OCI-LY1 (cell line): ENCODE results near the gene GABRD.

Experiments used
- H2AFZ ChIP-seq: fragments of 200-600 bp; sonication (generic), shearing (Covaris generic); 2 replicates; pipeline ENCODE4 v1.6.0; 2014; ENCODE audit warnings: antibody characterized with exemption, mild to moderate bottlenecking, low read length
- H3F3A ChIP-seq: fragments of 200-600 bp; sonication (generic), shearing (Covaris generic); 2 replicates; pipeline ENCODE4 v1.6.0; 2014; ENCODE audit warnings: mild to moderate bottlenecking, antibody characterized with exemption, low read length, moderate library complexity; ENCODE audit not compliant: insufficient read depth
- H3K27ac ChIP-seq: fragments of 200-600 bp; sonication (generic); 2 replicates; pipeline ENCODE4 v1.5.1; 2014; ENCODE audit warnings: low read length, mixed run types, mild to moderate bottlenecking, low read depth; ENCODE audit not compliant: poor library complexity, severe bottlenecking
- H3K27me3 ChIP-seq: fragments of 200-600 bp; sonication (generic); 2 replicates; pipeline ENCODE4 v1.6.0; 2014; ENCODE audit warnings: antibody characterized with exemption, mild to moderate bottlenecking, low read length, moderate library complexity; ENCODE audit not compliant: insufficient read depth
- H3K36me3 ChIP-seq: fragments of 200-600 bp; sonication (generic); 2 replicates; pipeline ENCODE4 v1.6.1; 2014; ENCODE audit warnings: mild to moderate bottlenecking, antibody characterized with exemption, low read length, moderate library complexity, mixed read lengths; ENCODE audit not compliant: insufficient read depth
- H3K4me1 ChIP-seq: fragments of 200-600 bp; sonication (generic); 2 replicates; pipeline ENCODE4 v1.5.1; 2014; ENCODE audit warnings: mild to moderate bottlenecking, low read length, moderate library complexity; ENCODE audit not compliant: insufficient read depth, severe bottlenecking
- H3K4me2 ChIP-seq: fragments of 200-600 bp; sonication (generic), shearing (Covaris generic); 2 replicates; pipeline ENCODE4 v1.6.1; 2014; ENCODE audit warnings: low read length
- H3K4me3 ChIP-seq: fragments of 200-600 bp; sonication (generic); 2 replicates; pipeline ENCODE4 v1.5.1; 2014; ENCODE audit warnings: low read length, low read depth, mild to moderate bottlenecking, mixed read lengths; ENCODE audit not compliant: poor library complexity, severe bottlenecking
- H3K79me2 ChIP-seq: fragments of 200-600 bp; shearing (Covaris generic); 2 replicates; pipeline ENCODE4 v1.6.1; 2016; ENCODE audit warnings: mixed run types, low read length, mixed read lengths; ENCODE audit not compliant: insufficient read depth
- H3K9ac ChIP-seq: fragments of 200-600 bp; sonication (generic), shearing (Covaris generic); 2 replicates; pipeline ENCODE4 v1.6.1; 2014; ENCODE audit warnings: mild to moderate bottlenecking, low read length, mixed read lengths
- H3K9me2 ChIP-seq: fragments of 200-600 bp; sonication (generic), shearing (Covaris generic); 2 replicates; pipeline ENCODE4 v1.6.1; 2014; ENCODE audit warnings: low read depth, mild to moderate bottlenecking, low read length, mixed read lengths
- H3K9me3 ChIP-seq: fragments of 200-600 bp; shearing (Covaris generic); 2 replicates; pipeline ENCODE4 v1.6.1; 2014; ENCODE audit warnings: low read length, mixed read lengths
- H4K20me1 ChIP-seq: fragments of 200-600 bp; sonication (generic), shearing (Covaris generic); 2 replicates; pipeline ENCODE4 v1.6.0; 2016; ENCODE audit warnings: mild to moderate bottlenecking, low read length; ENCODE audit not compliant: insufficient read depth
- EZH2 ChIP-seq: fragments of 200-600 bp; sonication (generic), shearing (Covaris generic); IDR thresholded peaks from 2 replicates; pipeline ENCODE4 v1.8.0; 2017; ENCODE audit warnings: borderline replicate concordance, mixed run types, mild to moderate bottlenecking, antibody characterized with exemption, low read length, moderate library complexity, mixed read lengths
- TF ChIP-seq, protein P1 (sequence below): fragments of 200-600 bp; sonication (generic), shearing (Covaris generic); IDR thresholded peaks from 2 replicates; pipeline ENCODE4 v1.5.1; 2017; ENCODE audit warnings: mild to moderate bottlenecking, antibody characterized with exemption, low read length, moderate library complexity, mixed read lengths

Gene GABRD

DNA sequence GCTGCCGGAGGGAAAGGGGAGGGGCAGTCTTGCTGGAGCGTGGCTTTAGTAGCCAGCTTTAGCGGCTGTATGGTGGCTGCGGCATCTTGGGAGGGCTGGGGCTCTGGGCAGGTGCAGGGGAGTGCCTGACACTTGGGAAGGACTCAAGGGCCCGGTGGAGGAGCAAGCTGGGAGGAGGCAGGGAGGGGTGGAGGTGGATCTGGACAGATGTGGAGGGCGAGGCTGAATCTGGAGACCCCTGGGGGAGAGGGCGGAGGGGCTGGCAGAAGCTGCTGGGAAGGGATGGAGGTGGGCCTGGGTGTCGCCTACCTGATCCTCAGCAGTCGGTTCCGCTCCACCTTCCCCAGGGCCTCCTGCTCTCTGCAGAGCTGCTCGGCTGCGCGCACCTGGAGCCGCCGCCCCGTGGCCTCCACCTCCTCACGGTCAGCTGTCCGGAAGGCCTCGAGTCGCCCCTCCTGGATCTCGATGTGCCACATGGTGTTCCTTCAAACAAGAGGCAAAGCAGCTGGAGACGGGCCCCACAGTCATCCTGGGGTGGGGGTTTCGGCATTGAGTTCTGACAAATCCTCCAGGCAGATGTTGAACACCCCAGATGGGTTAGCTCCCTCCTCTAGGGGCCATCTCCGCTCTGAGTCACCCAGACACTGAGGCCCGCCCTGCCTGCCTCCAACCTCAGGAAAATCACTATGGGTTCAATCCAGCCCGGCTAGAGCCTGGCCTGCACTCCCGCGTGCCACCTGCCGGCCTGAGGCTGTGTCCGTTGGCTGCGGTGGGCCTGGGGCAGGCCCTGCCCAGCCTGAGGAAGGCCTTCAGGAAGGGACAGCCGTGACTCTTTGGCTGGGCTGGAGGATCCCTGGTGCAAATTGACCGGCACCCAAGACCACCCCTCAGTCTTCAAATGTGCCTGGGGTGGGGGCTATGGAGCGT, 45.2 kb upstream of the GABRD start:
- H3K4me3 ChIP-seq: no peak overlapping the region
- H3K4me1 ChIP-seq: no peaks in the 10 kb centered on the region
- no peak overlapping the region for H3K27ac ChIP-seq
- no peaks in the 10 kb centered on the region for H3K9me3 ChIP-seq
- no peak overlapping the region for H3K9ac ChIP-seq
- H2AFZ ChIP-seq: no peak overlapping the region
- no peaks in the 10 kb centered on the region for H3K9me2 ChIP-seq
- no peaks in the 10 kb centered on the region for H3K79me2 ChIP-seq
- no peaks in the 10 kb centered on the region for H3K36me3 ChIP-seq
- H3F3A ChIP-seq: no peaks in the 10 kb centered on the region
- H4K20me1 ChIP-seq: no peaks in the 10 kb centered on the region
- TF ChIP-seq, protein P1, sequence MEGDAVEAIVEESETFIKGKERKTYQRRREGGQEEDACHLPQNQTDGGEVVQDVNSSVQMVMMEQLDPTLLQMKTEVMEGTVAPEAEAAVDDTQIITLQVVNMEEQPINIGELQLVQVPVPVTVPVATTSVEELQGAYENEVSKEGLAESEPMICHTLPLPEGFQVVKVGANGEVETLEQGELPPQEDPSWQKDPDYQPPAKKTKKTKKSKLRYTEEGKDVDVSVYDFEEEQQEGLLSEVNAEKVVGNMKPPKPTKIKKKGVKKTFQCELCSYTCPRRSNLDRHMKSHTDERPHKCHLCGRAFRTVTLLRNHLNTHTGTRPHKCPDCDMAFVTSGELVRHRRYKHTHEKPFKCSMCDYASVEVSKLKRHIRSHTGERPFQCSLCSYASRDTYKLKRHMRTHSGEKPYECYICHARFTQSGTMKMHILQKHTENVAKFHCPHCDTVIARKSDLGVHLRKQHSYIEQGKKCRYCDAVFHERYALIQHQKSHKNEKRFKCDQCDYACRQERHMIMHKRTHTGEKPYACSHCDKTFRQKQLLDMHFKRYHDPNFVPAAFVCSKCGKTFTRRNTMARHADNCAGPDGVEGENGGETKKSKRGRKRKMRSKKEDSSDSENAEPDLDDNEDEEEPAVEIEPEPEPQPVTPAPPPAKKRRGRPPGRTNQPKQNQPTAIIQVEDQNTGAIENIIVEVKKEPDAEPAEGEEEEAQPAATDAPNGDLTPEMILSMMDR: no peak
- TF ChIP-seq EZH2: no peak
- H3K4me2 ChIP-seq: no peak overlapping the region
- H3K27me3 ChIP-seq: no peaks in the 10 kb centered on the region

DNA sequence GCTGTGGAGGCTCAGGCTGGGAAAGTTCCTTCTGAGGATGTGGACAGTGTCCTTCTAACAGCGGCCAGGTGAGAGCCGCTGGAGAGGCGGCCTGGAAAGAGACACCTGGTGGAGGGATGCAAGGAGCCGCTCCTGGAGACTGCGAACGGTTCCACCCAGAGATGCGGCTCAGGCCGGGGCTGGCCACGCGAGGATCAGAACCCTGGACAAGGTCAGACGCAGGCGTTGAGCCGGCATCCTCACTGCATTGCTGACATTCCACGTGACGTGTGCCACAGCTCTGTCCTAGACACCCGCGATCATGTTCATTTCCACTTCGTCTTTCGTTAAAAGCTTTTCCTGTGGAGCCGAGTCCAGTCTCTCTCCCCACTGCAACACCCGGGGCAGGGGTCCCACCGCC, 44.3 kb upstream of the GABRD start:
- Histone ChIP-seq H3K27me3 (no peaks in the 10 kb centered on the region), H3K9me2 (no peaks in the 10 kb centered on the region), H3F3A (no peaks in the 10 kb centered on the region), H3K36me3 (no peaks in the 10 kb centered on the region), H4K20me1 (no peaks in the 10 kb centered on the region), H3K9me3 (no peaks in the 10 kb centered on the region), H3K4me3 (no peak overlapping the region), H2AFZ (no peak overlapping the region), H3K27ac (no peak overlapping the region), H3K9ac (no peak overlapping the region), H3K4me1 (no peaks in the 10 kb centered on the region), H3K79me2 (no peaks in the 10 kb centered on the region), H3K4me2 (no peak overlapping the region)
- no peak for TF ChIP-seq EZH2
- TF ChIP-seq, protein P1: no peak

DNA sequence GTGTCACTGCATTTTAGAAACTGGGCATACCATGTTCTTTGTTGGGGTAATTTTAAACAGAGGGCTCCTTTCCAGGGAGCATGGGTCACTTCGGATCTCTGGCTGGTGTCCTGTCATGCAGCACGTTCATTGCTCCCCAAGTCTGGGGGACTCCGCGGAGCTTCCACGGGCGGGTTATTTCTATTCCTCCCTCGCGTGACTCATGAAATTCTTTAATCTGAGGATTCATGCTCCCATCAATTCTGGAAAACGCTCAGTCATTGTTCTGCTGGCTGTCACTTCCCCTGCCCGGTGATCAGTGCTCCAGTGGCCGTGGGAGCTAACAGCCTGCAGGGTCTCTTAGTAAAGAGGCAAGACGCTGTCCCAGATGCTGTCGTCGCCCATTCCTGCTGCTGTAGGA, 43.6 kb upstream of the GABRD start:
- H3K4me1 ChIP-seq: no peaks in the 10 kb centered on the region
- no peak overlapping the region for H3K4me2 ChIP-seq

More for the DNA sequence above, 43.6 kb upstream of the GABRD start:
- Histone ChIP-seq H3K9ac (no peak overlapping the region), H3K9me3 (no peaks in the 10 kb centered on the region), H3K79me2 (no peaks in the 10 kb centered on the region), H3K4me3 (no peak overlapping the region), H2AFZ (no peak overlapping the region), H3F3A (no peaks in the 10 kb centered on the region), H3K27me3 (no peaks in the 10 kb centered on the region), H3K27ac (no peak overlapping the region), H4K20me1 (no peaks in the 10 kb centered on the region), H3K9me2 (no peaks in the 10 kb centered on the region), H3K36me3 (no peaks in the 10 kb centered on the region)
- TF ChIP-seq, protein P1: no peak
- no peak for TF ChIP-seq EZH2
